Activated naive CD4-positive, alpha-beta T cell treated with anti-CD3 and anti-CD28 coated beads, Interleukin-2, amount 10 ng/mL, durations not matched to agents 7 days and 5 days (primary cell): ENCODE results near the gene PSD.
"Not testable (repeated sequence)": the region's sequence is repeated elsewhere in the genome, so short reads cannot be mapped to it uniquely, and the experiment has no call there.

Source experiments
- CTCF ChIA-PET: fragments of 350-600 bp; sonication (Branson Sonifier 250); formaldehyde crosslinking; loops from one replicate; lab custom pipeline; 2021; ENCODE audit warnings: antibody characterized with exemption; lab: Charles Lee
- DNase-seq: peaks from one replicate; pipeline ENCODE4 v3.0.0-alpha.2; 2020
- H3K27ac Mint-ChIP-seq: one replicate; pipeline ENCODE4 v1.8.0; 2021; ENCODE audit warnings: mild to moderate bottlenecking, moderate library complexity, mixed read lengths
- H3K27me3 Mint-ChIP-seq: one replicate; pipeline ENCODE4 v1.8.0; 2021; ENCODE audit warnings: mild to moderate bottlenecking, mixed read lengths
- H3K36me3 Mint-ChIP-seq: one replicate; pipeline ENCODE4 v1.8.0; 2021; ENCODE audit warnings: mixed read lengths
- H3K4me1 Mint-ChIP-seq: one replicate; pipeline ENCODE4 v1.8.0; 2021; ENCODE audit warnings: mixed read lengths
- H3K4me3 Mint-ChIP-seq: one replicate; pipeline ENCODE4 v1.8.0; 2021; ENCODE audit warnings: mild to moderate bottlenecking, moderate library complexity, mixed read lengths
- H3K9me3 Mint-ChIP-seq: one replicate; pipeline ENCODE4 v1.8.0; 2021; ENCODE audit warnings: mixed read lengths

Gene PSD

DNA sequence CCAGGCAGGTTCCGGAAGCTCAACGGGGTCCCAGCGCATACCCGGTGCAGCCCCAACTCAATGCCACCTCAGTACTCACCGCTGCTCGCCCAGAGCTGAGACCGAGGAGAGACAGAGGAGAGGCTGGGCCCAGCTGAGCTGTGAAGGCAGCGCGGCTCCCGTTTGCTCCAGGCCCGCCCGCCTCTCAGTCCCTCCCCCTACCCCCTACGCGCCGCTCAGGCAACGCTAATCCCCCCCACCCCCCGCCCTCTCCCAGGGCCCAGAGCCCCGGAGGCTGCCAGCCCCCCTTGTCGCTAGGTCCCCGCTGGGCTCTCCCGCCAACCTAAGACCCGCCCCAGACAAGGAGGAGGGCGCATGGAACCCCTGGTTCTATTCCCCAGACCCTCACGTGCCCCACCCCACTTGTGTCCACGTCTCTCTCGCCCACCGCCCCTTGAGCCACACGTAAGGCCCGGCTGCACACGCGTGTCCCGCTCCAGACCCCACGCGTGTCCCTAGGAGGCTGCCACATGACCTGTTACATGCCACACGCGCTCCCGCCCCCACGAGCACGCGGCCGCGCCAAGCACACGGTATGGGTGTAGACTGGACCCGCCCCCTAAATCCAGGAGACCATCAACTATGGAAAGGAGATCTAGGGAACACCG is at the start of gene PSD:
TSS of gene PSD (minus strand) at position 164 of the 647 bp plus-strand sequence. CDS start 1,747 bp downstream, outside the sequence.
- Mint-ChIP-seq H3K4me1 (peaks cover 38% of the 10 kb centered on the region), H3K9me3 (no peaks in the 10 kb centered on the region), H3K36me3 (peaks cover 10% of the 10 kb centered on the region), H3K27me3 (peaks cover 68% of the 10 kb centered on the region), H3K27ac (peak within 1 kb of the TSS; percentile 69), H3K4me3 (peak within 1 kb of the TSS; percentile 96)
- CTCF ChIA-PET = no interaction called here
- DNase-seq = no peak

DNA sequence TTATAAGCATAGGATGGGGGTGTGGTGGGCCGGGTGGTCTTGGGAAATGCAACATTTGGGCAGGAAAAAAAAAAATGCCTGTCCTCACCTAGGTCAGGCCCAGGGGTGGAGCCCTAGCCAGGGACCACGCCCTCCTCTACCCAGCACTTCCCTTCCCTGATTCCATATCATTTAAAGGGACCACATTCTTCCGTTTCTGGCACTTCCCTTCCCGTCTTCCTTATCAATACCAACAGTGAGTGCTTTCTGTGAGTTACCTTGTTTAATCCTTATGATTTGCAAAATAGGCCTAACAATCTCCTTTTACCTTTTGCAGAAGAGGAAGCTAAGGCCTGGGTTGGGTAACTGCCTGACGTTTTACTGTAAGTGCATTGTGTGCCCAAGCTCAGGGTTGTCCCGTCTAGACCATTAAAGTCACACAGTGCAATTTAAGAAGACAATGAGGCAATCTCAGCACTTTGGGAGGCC is 49.4 kb upstream of the PSD start:
- Mint-ChIP-seq H3K36me3 (peaks cover 8% of the 10 kb centered on the region), H3K4me1 (peaks cover 13% of the 10 kb centered on the region), H3K4me3 (no peak overlapping the region), H3K27me3 (peaks cover 5% of the 10 kb centered on the region), H3K9me3 (no peaks in the 10 kb centered on the region), H3K27ac (no peak overlapping the region)
- no peak for DNase-seq
- CTCF ChIA-PET = interaction anchor here (2.5 kb wide), 1 partner anchor 10 kb away, joined by 13 read pairs; no protein-coding TSS in a partner anchor

DNA sequence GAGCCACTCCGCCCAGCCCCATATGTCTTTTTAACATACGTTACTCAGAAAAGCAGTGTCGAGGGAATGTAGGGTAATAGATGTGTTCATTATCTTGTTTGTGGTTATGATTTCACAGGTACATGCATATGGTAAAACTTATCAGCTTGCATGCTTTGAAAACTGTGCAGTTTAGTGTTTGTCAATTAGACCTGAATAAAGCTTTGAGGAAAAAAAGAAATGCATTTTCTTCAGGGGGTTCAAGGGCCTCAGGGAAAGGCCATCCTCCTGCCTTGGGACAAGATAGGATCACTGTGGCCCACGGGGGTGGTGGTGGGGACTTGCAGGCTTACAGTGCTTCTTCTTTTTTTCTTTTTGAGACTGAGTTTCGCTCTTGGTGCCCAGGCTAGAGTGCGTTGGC is 48.7 kb upstream of the PSD start:
- Mint-ChIP-seq H3K36me3 (peaks cover 5% of the 10 kb centered on the region), H3K27me3 (peaks cover 11% of the 10 kb centered on the region), H3K27ac (no peak overlapping the region), H3K4me3 (no peak overlapping the region), H3K4me1 (peaks cover 15% of the 10 kb centered on the region), H3K9me3 (no peaks in the 10 kb centered on the region)
- no peak for DNase-seq
- CTCF ChIA-PET = interaction anchor here (1.1 kb wide), 1 partner anchor 17 kb away, joined by 3 read pairs; no protein-coding TSS in a partner anchor

DNA sequence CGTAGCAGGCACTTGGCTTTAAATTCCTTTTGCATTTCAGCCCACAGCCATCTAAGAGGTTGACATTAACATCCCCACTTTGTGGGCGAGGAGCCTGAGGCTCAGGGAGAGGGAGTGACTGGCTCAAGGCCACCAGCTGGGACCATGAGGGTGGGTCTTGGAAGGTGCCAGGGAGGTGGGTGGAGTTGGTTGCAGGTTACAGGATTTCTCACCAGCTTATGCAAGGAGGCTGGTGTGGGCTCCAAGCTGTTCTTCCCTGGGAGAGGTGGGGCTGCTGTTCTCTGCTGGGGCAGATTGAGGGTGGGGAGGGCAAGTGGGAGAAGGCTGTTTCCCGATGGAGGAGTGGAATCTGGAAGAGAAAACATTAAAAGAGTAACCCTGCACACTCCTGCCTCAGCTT is 46.9 kb upstream of the PSD start:
- CTCF ChIA-PET = no interaction called here
- H3K4me3 Mint-ChIP-seq = no peak overlapping the region
- peaks cover 5% of the 10 kb centered on the region for H3K36me3 Mint-ChIP-seq
- H3K4me1 Mint-ChIP-seq = peaks cover 33% of the 10 kb centered on the region
- no peak for DNase-seq
- no peaks in the 10 kb centered on the region for H3K9me3 Mint-ChIP-seq
- H3K27me3 Mint-ChIP-seq = peaks cover 17% of the 10 kb centered on the region
- no peak overlapping the region for H3K27ac Mint-ChIP-seq

DNA sequence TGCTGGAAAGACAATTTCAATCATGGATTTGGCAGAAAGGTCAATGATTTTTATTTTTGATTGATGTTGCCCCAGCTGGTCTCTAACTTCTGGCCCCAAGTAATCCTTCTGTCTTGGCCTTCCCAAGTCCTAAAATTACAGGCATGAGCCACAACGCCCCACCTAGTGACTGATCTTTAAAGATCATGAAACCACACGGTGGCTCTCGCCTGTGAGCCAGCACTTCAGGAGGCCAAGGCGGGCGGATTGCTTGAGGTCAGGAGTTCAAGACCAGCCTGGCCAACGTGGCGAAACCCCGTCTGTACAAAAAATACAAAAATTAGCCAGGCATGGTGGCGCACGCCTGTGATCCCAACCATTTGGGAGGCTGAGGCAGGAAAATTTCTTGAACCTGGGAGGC is 45.4 kb upstream of the PSD start:
- peaks cover 17% of the 10 kb centered on the region for H3K27me3 Mint-ChIP-seq
- H3K4me3 Mint-ChIP-seq = no peak overlapping the region
- H3K27ac Mint-ChIP-seq = no peak overlapping the region
- no peak for DNase-seq
- peaks cover 32% of the 10 kb centered on the region for H3K4me1 Mint-ChIP-seq
- H3K9me3 Mint-ChIP-seq = no peaks in the 10 kb centered on the region
- H3K36me3 Mint-ChIP-seq = peaks cover under 1% of the 10 kb centered on the region
- CTCF ChIA-PET = interaction anchor here (2.4 to 4.0 kb wide), 2 partner anchors 13 to 15 kb away, joined by 9 to 16 read pairs; partner anchors contain the start of gene C10orf95

DNA sequence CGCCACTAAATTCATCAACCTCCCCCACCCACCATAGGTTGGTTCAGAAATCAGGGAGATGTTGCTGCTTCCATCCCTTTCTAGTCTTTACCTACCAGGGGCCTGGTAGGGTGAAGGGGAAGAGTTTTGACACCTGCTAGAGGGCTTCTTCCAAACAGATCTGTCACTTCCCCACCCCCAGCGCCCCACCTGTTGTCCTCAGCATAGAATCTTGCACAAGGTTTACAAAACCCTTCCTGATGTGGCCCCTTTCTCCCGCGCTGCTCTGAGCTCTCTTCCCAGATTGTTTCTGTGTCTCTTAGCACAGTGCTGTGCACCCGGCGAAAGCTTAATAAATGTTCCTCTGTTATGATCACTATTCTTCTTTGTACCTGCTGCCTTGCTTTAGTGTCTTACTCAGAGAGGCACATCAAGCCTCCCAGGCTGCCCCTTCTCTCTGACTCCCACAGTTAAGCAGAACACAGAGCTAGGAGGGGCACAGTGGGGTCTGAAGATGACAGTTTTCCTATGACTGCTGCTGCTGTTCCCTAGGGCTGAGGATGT is 44.0 kb upstream of the PSD start:
- Mint-ChIP-seq H3K36me3 (peaks cover 2% of the 10 kb centered on the region), H3K4me1 (peaks cover 32% of the 10 kb centered on the region), H3K9me3 (no peaks in the 10 kb centered on the region), H3K27me3 (peaks cover 17% of the 10 kb centered on the region), H3K27ac (no peak overlapping the region), H3K4me3 (peak overlapping the region; percentile 38)
- CTCF ChIA-PET = interaction anchor here (0.8 to 4.0 kb wide), 6 partner anchors 9 to 64 kb away, joined by 3 to 16 read pairs (median 7); partner anchors contain the start of genes ACTR1A and C10orf95
- DNase-seq = no peak

DNA sequence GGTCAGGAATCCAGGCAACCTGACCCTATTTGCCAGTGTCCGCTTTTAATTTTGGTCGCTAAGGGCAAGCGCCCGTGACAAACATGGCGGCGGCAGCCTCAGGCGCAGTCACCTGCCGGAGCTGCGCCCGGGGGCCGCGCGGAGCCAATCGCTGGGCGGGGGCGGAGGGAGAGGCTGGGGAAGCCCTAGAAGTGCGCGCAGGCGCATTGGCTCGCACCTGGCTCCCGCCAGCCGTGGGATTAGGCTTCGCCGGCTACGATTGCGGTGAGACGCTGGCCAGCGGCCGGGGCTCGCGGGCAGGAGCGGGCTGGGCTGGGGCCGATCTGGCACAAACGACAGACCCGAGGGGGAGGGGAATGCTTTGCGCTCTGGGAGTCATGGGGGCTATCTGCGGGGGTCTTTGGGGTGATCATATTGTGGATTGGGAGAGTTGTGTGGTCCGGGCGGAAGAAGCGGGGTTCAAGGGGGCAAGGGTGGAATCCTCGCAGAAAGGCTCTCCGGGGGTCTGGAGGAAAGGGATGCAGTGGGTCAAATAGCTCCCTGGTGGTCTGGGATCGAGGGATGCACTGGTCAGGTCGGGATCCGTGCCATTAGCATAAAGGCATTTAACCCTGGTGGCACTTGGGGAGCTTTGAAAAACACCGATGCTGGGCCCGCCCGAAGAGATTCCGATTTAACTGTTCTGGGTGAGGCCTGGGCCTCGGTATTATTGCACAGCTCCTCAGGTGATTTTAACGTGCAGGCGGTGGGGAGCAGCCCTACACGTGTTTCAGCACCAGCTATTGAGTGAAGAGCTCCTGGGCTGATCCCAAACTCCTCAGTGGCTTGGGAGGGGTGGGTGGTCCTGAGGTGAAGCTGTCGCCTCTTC is 42.8 kb upstream of the PSD start:
- Mint-ChIP-seq H3K9me3 (no peaks in the 10 kb centered on the region), H3K27ac (peak overlapping the region; percentile 46), H3K36me3 (peaks cover 4% of the 10 kb centered on the region), H3K4me1 (peaks cover 32% of the 10 kb centered on the region), H3K4me3 (peak overlapping the region; percentile 80), H3K27me3 (peaks cover 17% of the 10 kb centered on the region)
- CTCF ChIA-PET = interaction anchor here (0.7 to 4.0 kb wide), 10 partner anchors 11 to 232 kb away, joined by 3 to 16 read pairs (median 4); partner anchors contain the start of genes ACTR1A, C10orf95 and CUEDC2
- peak; percentile 96 for DNase-seq

DNA sequence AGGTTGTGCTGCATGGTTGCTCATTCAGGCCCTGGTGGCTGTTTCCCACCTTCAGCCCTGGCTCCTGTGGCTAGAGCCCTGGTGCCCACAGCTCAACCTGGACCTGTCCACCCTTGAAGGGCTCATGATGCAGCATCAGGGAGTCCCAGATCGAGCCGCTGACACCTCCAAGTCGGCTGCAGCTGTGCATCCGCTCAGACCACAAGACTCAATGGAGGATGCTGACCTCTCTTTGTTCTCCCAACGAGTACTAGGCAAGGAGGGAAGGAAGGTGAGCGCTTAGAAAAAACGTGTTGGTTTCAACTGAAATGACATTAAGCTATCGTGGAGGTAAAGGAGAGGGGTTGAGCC is 42.2 kb upstream of the PSD start:
- peak; percentile 35 for DNase-seq
- H3K27ac Mint-ChIP-seq = peak overlapping the region; percentile 16
- CTCF ChIA-PET = interaction anchor here (0.7 to 4.0 kb wide), 6 partner anchors 18 to 231 kb away, joined by 3 to 16 read pairs (median 6); partner anchors contain the start of gene CUEDC2

DNA sequence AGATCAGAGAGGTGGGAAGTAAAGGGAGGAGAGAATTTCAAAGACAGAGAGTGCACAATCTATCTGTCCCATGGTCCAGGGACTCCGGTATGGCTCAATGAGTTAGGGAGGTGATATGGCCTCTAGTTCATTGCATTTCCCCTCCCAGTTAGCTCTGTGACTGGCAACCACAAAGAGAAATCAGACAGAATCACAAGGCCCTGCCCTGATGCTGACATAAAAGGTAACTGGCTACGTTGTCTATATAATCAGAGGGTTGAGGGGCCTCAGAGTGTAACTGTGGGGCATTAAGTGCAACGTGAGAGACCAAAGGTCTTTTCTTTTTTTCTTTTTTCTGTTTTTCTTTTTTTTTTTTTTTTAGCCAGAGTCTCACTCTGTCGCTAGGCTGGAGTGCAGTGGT is 40.1 kb upstream of the PSD start:
- Mint-ChIP-seq H3K4me3 (no peak overlapping the region), H3K27ac (no peak overlapping the region), H3K27me3 (peaks cover 17% of the 10 kb centered on the region), H3K36me3 (peaks cover 15% of the 10 kb centered on the region), H3K9me3 (no peaks in the 10 kb centered on the region), H3K4me1 (peaks cover 35% of the 10 kb centered on the region)
- CTCF ChIA-PET = interaction anchor here (0.7 kb wide), 1 partner anchor 8 kb away, joined by 3 read pairs; no protein-coding TSS in a partner anchor
- no peak for DNase-seq

More for the DNA sequence above, 42.2 kb upstream of the PSD start:
- peaks cover 32% of the 10 kb centered on the region for H3K4me1 Mint-ChIP-seq
- peaks cover 10% of the 10 kb centered on the region for H3K36me3 Mint-ChIP-seq
- H3K27me3 Mint-ChIP-seq = peaks cover 17% of the 10 kb centered on the region
- no peaks in the 10 kb centered on the region for H3K9me3 Mint-ChIP-seq
- H3K4me3 Mint-ChIP-seq = peak overlapping the region; percentile 80

DNA sequence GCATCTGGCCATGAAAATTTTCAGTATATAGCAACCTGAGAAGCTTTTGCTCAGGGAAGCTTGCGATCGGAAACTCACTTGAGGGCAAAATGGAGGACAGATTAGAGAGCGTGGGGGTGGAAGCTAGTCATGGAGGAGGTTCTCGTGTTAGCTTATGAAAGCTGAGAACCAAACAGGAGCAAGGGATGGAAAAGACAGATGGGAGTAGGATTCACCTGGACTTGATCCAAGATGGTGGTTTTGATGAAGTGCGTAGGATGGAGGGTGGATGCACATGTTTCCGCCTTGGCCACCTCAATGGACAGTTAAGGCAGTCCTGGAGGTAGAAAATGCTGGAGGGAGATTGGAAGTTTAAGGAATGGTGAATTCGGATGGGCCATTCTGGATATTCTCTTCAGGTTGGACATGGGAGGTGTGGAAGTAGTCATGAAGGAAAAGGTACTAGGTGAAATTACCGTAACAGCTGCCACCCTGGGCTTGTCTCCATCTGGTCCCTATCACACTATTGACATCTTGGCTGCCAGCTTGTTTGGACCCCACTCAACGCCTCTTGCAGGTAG is 39.1 kb upstream of the PSD start:
- Mint-ChIP-seq H3K27ac (no peak overlapping the region), H3K4me3 (no peak overlapping the region)
- CTCF ChIA-PET = no interaction called here

DNA sequence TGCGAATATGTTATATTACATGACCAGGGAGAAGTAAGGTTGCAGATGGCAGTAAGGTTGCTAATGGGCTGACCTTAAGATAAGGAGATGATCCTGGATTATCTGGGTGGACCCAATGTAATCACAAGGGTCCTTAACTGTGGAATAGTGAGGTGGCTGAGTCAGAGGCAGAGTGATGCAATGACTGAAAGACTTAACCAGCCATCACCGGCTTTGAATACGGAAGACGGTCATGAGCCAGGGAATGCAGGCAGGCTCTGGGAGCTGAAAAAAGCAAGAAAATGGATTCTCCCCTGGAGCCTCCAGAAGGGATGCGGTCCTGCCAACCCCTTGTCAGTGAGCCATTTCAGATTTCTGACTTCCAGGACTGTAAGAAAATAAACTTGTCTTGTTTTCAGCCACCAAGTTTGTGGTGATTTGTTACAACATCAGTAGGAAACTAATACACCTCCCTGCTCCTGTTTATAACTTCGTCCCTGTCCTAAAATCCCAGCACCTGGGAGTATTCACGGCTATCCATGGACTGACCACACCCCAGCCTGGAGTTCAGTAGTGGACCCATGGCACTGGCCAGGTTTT is 37.4 kb upstream of the PSD start:
- Mint-ChIP-seq H3K9me3 (no peaks in the 10 kb centered on the region), H3K4me1 (peaks cover 33% of the 10 kb centered on the region), H3K27me3 (no peaks in the 10 kb centered on the region), H3K36me3 (peaks cover 30% of the 10 kb centered on the region), H3K4me3 (no peak overlapping the region), H3K27ac (no peak overlapping the region)
- DNase-seq = no peak
- CTCF ChIA-PET = no interaction called here

More for the DNA sequence above, 39.1 kb upstream of the PSD start:
- DNase-seq = no peak
- H3K27me3 Mint-ChIP-seq = peaks cover 9% of the 10 kb centered on the region
- H3K36me3 Mint-ChIP-seq = peaks cover 21% of the 10 kb centered on the region
- H3K9me3 Mint-ChIP-seq = no peaks in the 10 kb centered on the region
- H3K4me1 Mint-ChIP-seq = peaks cover 36% of the 10 kb centered on the region

DNA sequence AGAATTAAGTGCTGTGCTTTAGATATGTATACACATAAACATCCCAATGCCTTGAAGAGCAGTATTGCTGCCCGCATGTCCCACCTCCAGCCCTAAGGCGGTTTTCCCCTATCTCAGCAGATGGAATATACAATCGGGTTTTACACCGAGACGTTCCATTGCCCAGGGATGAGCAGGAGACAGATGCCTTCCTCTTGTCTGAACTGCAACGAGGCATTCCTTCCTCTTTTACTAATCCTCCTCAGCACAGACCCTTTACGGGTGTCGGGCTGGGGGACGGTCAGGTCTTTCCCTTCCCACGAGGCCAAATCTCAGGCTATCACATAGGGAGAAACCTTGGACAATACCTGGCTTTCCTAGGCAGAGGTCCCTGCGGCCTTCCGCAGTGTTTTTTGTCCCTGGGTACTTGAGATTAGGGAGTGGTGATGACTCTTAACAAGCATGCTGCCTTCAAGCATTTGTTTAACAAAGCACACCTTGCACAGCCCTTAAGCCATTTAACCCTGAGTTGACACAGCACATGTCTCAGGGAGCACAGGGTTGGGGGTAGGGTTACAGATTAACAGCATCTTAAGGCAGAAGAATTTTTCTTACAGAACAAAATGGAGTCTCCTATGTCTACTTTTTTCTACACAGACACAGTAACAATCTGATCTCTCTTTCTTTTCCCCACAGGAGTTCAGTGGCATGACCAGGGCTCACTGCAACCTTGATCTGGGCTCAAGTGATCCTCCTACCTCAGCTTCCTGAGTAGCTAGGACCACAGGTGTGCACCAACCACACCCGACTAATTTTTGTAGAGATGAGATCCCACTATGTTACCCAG is 36.3 kb upstream of the PSD start:
- H3K27ac Mint-ChIP-seq, H3K27me3 Mint-ChIP-seq, DNase-seq, H3K4me3 Mint-ChIP-seq, CTCF ChIA-PET, H3K9me3 Mint-ChIP-seq: not testable (repeated sequence)
- Mint-ChIP-seq H3K4me1 (peaks cover 26% of the 10 kb centered on the region), H3K36me3 (peaks cover 30% of the 10 kb centered on the region)

DNA sequence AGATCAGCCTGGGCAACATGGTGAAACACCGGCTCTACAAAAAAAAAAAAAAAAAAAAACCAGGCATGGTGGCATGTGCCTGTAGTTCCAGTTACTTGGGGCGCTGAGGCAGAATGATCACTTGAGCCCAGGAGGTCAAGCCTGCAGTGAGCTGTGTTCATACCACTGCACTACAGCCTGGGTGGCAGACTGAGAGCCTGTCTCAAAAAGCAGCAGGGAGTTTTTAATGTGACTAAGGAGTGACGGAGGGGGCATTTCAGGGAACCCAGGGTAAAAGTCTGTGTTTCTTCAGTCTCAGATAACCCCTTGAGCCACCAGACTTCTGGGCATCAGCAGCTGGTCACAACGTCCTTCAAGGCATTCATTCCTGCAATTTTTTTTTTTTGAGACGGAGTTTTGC is 34.9 kb upstream of the PSD start:
- CTCF ChIA-PET = interaction anchor here (1.0 kb wide), 3 partner anchors 26 to 233 kb away, joined by 3 to 5 read pairs (median 3); no protein-coding TSS in a partner anchor
- Mint-ChIP-seq H3K4me1 (peaks cover 35% of the 10 kb centered on the region), H3K27ac (no peak overlapping the region), H3K4me3 (no peak overlapping the region), H3K27me3 (no peaks in the 10 kb centered on the region), H3K36me3 (peaks cover 32% of the 10 kb centered on the region), H3K9me3 (no peaks in the 10 kb centered on the region)
- no peak for DNase-seq
